Endothelial cell of umbilical vein (primary cell): ENCODE measurements around the gene SPDYC. TPM values are rescaled to one million over a fixed set of nuclear protein-coding genes. Genes with fewer than 3 reads are reported as not detected.

Experiments
- BruUV-seq: library from RNA; stranded (reverse); fragments of 400-500 nt; replicated peaks from 2 replicates; lab custom pipeline; 2021; lab: Mats Ljungman, UMichigan
- CTCF ChIA-PET: fragments of 300-600, 350-600 bp; sonication (Branson Sonifier 250); formaldehyde crosslinking; loops from one replicate; lab custom pipeline; 2021; ENCODE audit warnings: antibody characterized with exemption, inconsistent platforms; lab: Charles Lee
- POLR2A ChIA-PET: fragments of 300-600, 350-600 bp; sonication (Branson Sonifier 250); formaldehyde crosslinking; loops from one replicate; lab custom pipeline; 2021; ENCODE audit warnings: antibody characterized with exemption, inconsistent platforms; lab: Charles Lee
- DNase-seq: peaks from one replicate; pipeline ENCODE4 v3.0.0-alpha.2; 2011; ENCODE audit warnings: low read depth, low spot score
- FAIRE-seq: peaks from 2 replicates; lab custom pipeline; 2011; peaks lifted over from hg19 to GRCh38; lab: Jason Lieb, UNC
- H2AFZ ChIP-seq: 2 replicates; pipeline ENCODE4 v1.6.0; 2012; ENCODE audit warnings: low read depth, low read length, control low read depth, inconsistent platforms
- H3K27ac ChIP-seq: 2 replicates; pipeline ENCODE4 v1.5.1; 2011; ENCODE audit warnings: low read depth, mild to moderate bottlenecking, control low read depth, low read length, moderate library complexity; ENCODE audit not compliant: insufficient read depth
- H3K27me3 ChIP-seq, 2 experiments: 2 replicates each; pipeline versions ENCODE4 v1.6.0 to v1.6.1; 2011; ENCODE audit warnings: low read length in 2 of 2, mixed read lengths in 1 of 2; ENCODE audit not compliant: control insufficient read depth in 2 of 2, insufficient read depth in 2 of 2
- H3K36me3 ChIP-seq, 2 experiments: 2 replicates in 1 of 2; 3 replicates in 1 of 2; pipeline ENCODE4 v1.5.1; 2011; ENCODE audit warnings: low read length in 2 of 2, mild to moderate bottlenecking in 1 of 2, moderate library complexity in 1 of 2; ENCODE audit not compliant: control insufficient read depth in 2 of 2, insufficient read depth in 2 of 2; ENCODE audit errors: extremely low read depth in 1 of 2
- H3K4me1 ChIP-seq: 3 replicates; pipeline ENCODE4 v1.5.1; 2011; ENCODE audit warnings: mild to moderate bottlenecking, low read length; ENCODE audit not compliant: control insufficient read depth, insufficient read depth; ENCODE audit errors: extremely low read depth
- H3K4me2 ChIP-seq: 2 replicates; pipeline ENCODE4 v1.6.1; 2011; ENCODE audit warnings: low read length, control low read depth, mixed read lengths; ENCODE audit not compliant: insufficient read depth
- H3K4me3 ChIP-seq, 3 experiments: fragments of 200-600 bp in 1 of 3; sonication (generic), shearing (Covaris generic) in 1 of 3; replicated peaks in 1 of 3; 2 replicates each; pipeline ENCODE4 v1.5.1; 2011 to 2016; ENCODE audit warnings: control low read depth in 3 of 3, low read length in 3 of 3, mild to moderate bottlenecking in 2 of 3, inconsistent platforms in 1 of 3, low read depth in 1 of 3, moderate library complexity in 1 of 3; ENCODE audit not compliant: insufficient read depth in 1 of 3
- H3K79me2 ChIP-seq: 2 replicates; pipeline ENCODE4 v1.6.0; 2012; ENCODE audit warnings: low read length, inconsistent platforms; ENCODE audit not compliant: control insufficient read depth, insufficient read depth
- H3K9ac ChIP-seq: replicated peaks from 2 replicates; pipeline ENCODE3; 2011; ENCODE audit warnings: low read length, control low read depth; ENCODE audit not compliant: insufficient read depth; ENCODE audit errors: extremely low read depth
- H3K9me1 ChIP-seq: replicated peaks from 3 replicates; pipeline ENCODE4 v1.6.0; 2011; ENCODE audit warnings: mild to moderate bottlenecking, low read length; ENCODE audit not compliant: control insufficient read depth, insufficient read depth; ENCODE audit errors: extremely low read depth
- H3K9me3 ChIP-seq: replicated peaks from 2 replicates; pipeline ENCODE4 v1.5.1; 2012; ENCODE audit warnings: low read length, inconsistent platforms; ENCODE audit not compliant: control insufficient read depth, insufficient read depth
- H4K20me1 ChIP-seq: replicated peaks from 2 replicates; pipeline ENCODE3; 2011; ENCODE audit warnings: mild to moderate bottlenecking, low read length; ENCODE audit not compliant: control insufficient read depth, insufficient read depth; ENCODE audit errors: extremely low read depth
- CTCF ChIP-seq, 2 donors: IDR thresholded peaks; 1 replicate in 1 of 2; 2 replicates in 1 of 2; pipeline ENCODE4 v1.5.1; 2011; ENCODE audit warnings: low read length in 2 of 2, mild to moderate bottlenecking in 2 of 2, moderate library complexity in 2 of 2, control low read depth in 1 of 2, inconsistent platforms in 1 of 2, low read depth in 1 of 2; ENCODE audit not compliant: insufficient read depth in 1 of 2; ENCODE audit errors: extremely low read depth in 1 of 2
- EZH2 ChIP-seq: IDR thresholded peaks from 2 replicates; pipeline ENCODE4 v1.6.1; 2012; ENCODE audit warnings: borderline replicate concordance, low read depth, mild to moderate bottlenecking, moderate library complexity, low read length, inconsistent platforms; ENCODE audit not compliant: severe bottlenecking
- FOS ChIP-seq: IDR thresholded peaks from 2 replicates; pipeline ENCODE4 v1.6.1; 2011; ENCODE audit warnings: mild to moderate bottlenecking, low read length, moderate library complexity, borderline replicate concordance; ENCODE audit not compliant: insufficient read depth
- GATA2 ChIP-seq: IDR thresholded peaks from 2 replicates; pipeline ENCODE4 v1.7.0; 2011; ENCODE audit warnings: low read depth, mild to moderate bottlenecking, moderate library complexity, mixed read lengths, low read length; ENCODE audit not compliant: insufficient read length, insufficient read depth
- JUN ChIP-seq: IDR thresholded peaks from 2 replicates; pipeline ENCODE4 v1.6.1; 2011; ENCODE audit warnings: borderline replicate concordance, low read depth; ENCODE audit not compliant: insufficient read length, insufficient read depth
- MAX ChIP-seq: IDR thresholded peaks from 2 replicates; pipeline ENCODE4 v1.6.1; 2011; ENCODE audit not compliant: insufficient read depth, insufficient read length
- MYC ChIP-seq: IDR thresholded peaks from one replicate; pipeline ENCODE4 v1.6.1; 2011; ENCODE audit warnings: mild to moderate bottlenecking, low read depth, low read length
- POLR2A ChIP-seq: IDR thresholded peaks from 2 replicates; pipeline ENCODE4 v1.6.1; 2012; ENCODE audit warnings: low read depth, mild to moderate bottlenecking, control low read depth, low read length
- POLR2AphosphoS5 ChIP-seq: IDR thresholded peaks from 2 replicates; pipeline ENCODE4 v1.6.1; 2012; ENCODE audit warnings: low read depth, mild to moderate bottlenecking, control low read depth, low read length, moderate library complexity; ENCODE audit not compliant: insufficient read depth
- dilution Hi-C: fragments of 300-500 bp; cut with MboI; formaldehyde crosslinking; loops from one replicate; pipeline ENCODE4 v1.15.0; 2019; ENCODE audit warnings: low sequenced_read_pairs; ENCODE audit not compliant: extremely low pct_ligation_motif_present
- intact Hi-C: fragments of 100-400 bp; cut with micrococcal nuclease; formaldehyde crosslinking; loops from one replicate; pipeline ENCODE4 v1.10.0; 2022
- polyA plus RNA-seq, 4 experiments: library from polyadenylated mRNA; depleted of rRNA in 3 of 4; stranded (reverse) in 3 of 4; unstranded in 1 of 4; fragments of >200 nt; gene quantifications; 2 replicates each; pipeline versions ENCODE4 v1.2.1 to v1.2.3, GENCODE V29; 2011 to 2012; ENCODE audit warnings: missing spikeins in 1 of 4
- total RNA-seq: library from RNA; stranded (reverse); gene quantifications from 2 replicates; pipeline ENCODE4 v1.2.3, GENCODE V29; 2021

The SPDYC gene
- total and polyA plus RNA-seq, 2 donors (not counting 3 experiments of a cell fraction or from before 2014, with no cell fraction given) = not detected

- no peak for FAIRE-seq
- BruUV-seq = no TSS peak
- ChIA-PET POLR2A (no interaction called here), CTCF (interaction anchor here (1.1 to 2.0 kb wide), 3 partner anchors 13 to 199 kb away, joined by 3 to 7 read pairs (median 4); partner anchors contain the start of gene ZNHIT2)
- Histone ChIP-seq H3K4me3 (no peak overlapping the region), H3K27me3 (no peaks in the 10 kb centered on the region), H3K36me3 (peaks cover 11 to 51% of the 10 kb centered on the region in 2 experiments), H3K4me1 (peaks cover 12% of the 10 kb centered on the region), H3K9ac (no peak overlapping the region), H3K79me2 (peaks cover 14% of the 10 kb centered on the region), H3K9me3 (no peaks in the 10 kb centered on the region), H2AFZ (no peak overlapping the region), H3K4me2 (no peak overlapping the region), H4K20me1 (no peaks in the 10 kb centered on the region), H3K9me1 (no peaks in the 10 kb centered on the region), H3K27ac (no peak overlapping the region)
- no peak for DNase-seq
- TF ChIP-seq JUN = no peak
- intact Hi-C loops = no loop called here
- dilution Hi-C loops = no loop called here
Measured at GRCh38 chr11:65130631-65131416, 39.2 kb upstream of the SPDYC start.

DNA sequence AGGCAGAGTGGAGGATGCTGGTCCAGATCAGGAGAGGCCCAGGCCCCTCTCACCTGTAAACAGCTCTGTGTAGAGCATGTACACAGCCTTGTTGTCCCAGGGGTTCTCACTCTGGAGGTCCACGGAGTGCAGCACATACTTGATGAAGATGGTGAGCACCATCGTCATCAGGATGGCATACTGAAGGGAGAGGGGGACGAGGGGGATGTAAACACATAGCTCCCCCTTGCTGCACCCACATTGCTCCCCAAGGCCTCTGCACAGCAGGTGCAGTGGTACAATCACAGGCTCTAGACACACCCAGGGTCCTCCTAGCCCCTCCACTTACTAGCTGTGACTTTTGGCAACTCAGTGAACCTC is 38.6 kb upstream of the SPDYC start:
- FAIRE-seq = no peak
- no TSS peak for BruUV-seq
- Histone ChIP-seq H3K79me2 (peaks cover 14% of the 10 kb centered on the region), H3K27me3 (no peaks in the 10 kb centered on the region), H3K27ac (no peak overlapping the region), H3K4me3 (no peak overlapping the region), H3K4me2 (no peak overlapping the region), H3K9me3 (no peaks in the 10 kb centered on the region), H3K9ac (no peak overlapping the region), H4K20me1 (no peaks in the 10 kb centered on the region), H3K4me1 (peaks cover 12% of the 10 kb centered on the region), H3K36me3 (peaks cover 11 to 48% of the 10 kb centered on the region in 2 experiments), H2AFZ (no peak overlapping the region), H3K9me1 (no peaks in the 10 kb centered on the region)
- intact Hi-C loops = no loop called here
- dilution Hi-C loops = no loop called here
- POLR2A ChIA-PET = no interaction called here
- TF ChIP-seq POLR2A = no peak
- no peak for TF ChIP-seq JUN
- no peak for TF ChIP-seq POLR2AphosphoS5
- no peak for TF ChIP-seq FOS
- no peak for TF ChIP-seq CTCF (IDR thresholded peaks at IDR 0.05; ENCODE audit: extremely low read depth in 1 of 2, insufficient read depth in 1 of 2, low read depth in 1 of 2, low read length in 2 of 2)
- TF ChIP-seq MYC = no peak
- TF ChIP-seq EZH2 = no peak
- TF ChIP-seq MAX = no peak
- TF ChIP-seq GATA2 = no peak
- no peak for DNase-seq
- CTCF ChIA-PET = interaction anchor here (1.1 to 2.0 kb wide), 3 partner anchors 14 to 198 kb away, joined by 3 to 7 read pairs (median 4); partner anchors contain the start of gene ZNHIT2
